Heart right ventricle (tissue), 16 donors: ENCODE data around the gene SPRY1. TPM values are rescaled to one million over a fixed set of nuclear protein-coding genes. Genes with fewer than 3 reads are reported as not detected.
A peak's percentile ranks its signal among the peaks of the same experiment; 100 is the strongest.

Experiments used
- ATAC-seq, 8 donors: fragments of 200-7000 bp; cut with Tn5 transposase; one replicate each; pipeline ENCODE4 v1.9.1; 2020; ENCODE audit warnings: mild to moderate bottlenecking in 8 of 8, moderate library complexity in 8 of 8, moderate number of reproducible peaks in 1 of 8
- DNase-seq, 2 donors: peaks; one replicate each; pipeline ENCODE4 v3.0.0-alpha.2; 2020
- H3K27ac ChIP-seq, 10 donors: fragments of 200-600 bp; sonication (generic) in 2 of 10; one replicate each; pipeline versions ENCODE4 v1.5.0 to v1.8.0; 2020 to 2022; ENCODE audit warnings: mild to moderate bottlenecking in 3 of 10
- H3K27me3 ChIP-seq, 7 donors: fragments of 200-600 bp; one replicate each; pipeline ENCODE4 v1.8.0; 2021 to 2022; ENCODE audit warnings: mild to moderate bottlenecking in 2 of 7
- H3K36me3 ChIP-seq, 9 donors: fragments of 200-600 bp; sonication (generic) in 1 of 9; one replicate each; pipeline versions ENCODE4 v1.5.0 to v1.8.0; 2020 to 2022; ENCODE audit warnings: mild to moderate bottlenecking in 2 of 9
- H3K4me1 ChIP-seq, 9 donors: fragments of 200-600 bp; sonication (generic) in 1 of 9; one replicate each; pipeline versions ENCODE4 v1.5.0 to v1.8.0; 2020 to 2022; ENCODE audit warnings: mild to moderate bottlenecking in 4 of 9
- H3K4me3 ChIP-seq, 10 donors: fragments of 200-600 bp; sonication (generic) in 2 of 10; one replicate each; pipeline versions ENCODE4 v1.5.0 to v1.8.0; 2020 to 2022; ENCODE audit warnings: mild to moderate bottlenecking in 7 of 10, moderate library complexity in 2 of 10
- H3K9me3 ChIP-seq, 11 donors: fragments of 200-600 bp in 10 of 11; sonication (generic) in 2 of 11; one replicate each; pipeline versions ENCODE4 v1.5.0 to v1.8.0; 2013 to 2022; ENCODE audit warnings: mild to moderate bottlenecking in 2 of 11, control low read depth in 1 of 11, moderate library complexity in 1 of 11
- WGBS, 2 donors: extraction: QIAGEN DNeasy Blood & Tissue Kit; methylation state at CpG; one replicate each; pipeline ENCODE4 v1.1.7; 2013; ENCODE audit warnings: inconsistent platforms in 1 of 2; 5-methylcytosine and 5-hydroxymethylcytosine counted together
- intact Hi-C, 10 donors: fragments of 100-400 bp; cut with DNase I; formaldehyde crosslinking; loops; one replicate each; pipeline versions ENCODE4 v1.11.1 to v1.14.2; 2022
- polyA plus RNA-seq, 2 donors: library from polyadenylated mRNA; stranded (reverse); fragments of 200-250 nt; gene quantifications; one replicate each; pipeline ENCODE4 v1.2.3, GENCODE V29; 2013
- total RNA-seq, 10 donors: library from RNA; stranded (reverse); fragmentation: NEBNext Ultra II Directional in 3 of 10; extraction: Animal tissue kit (Norgen Biotek cat#: 25700) in 3 of 10; gene quantifications; one replicate each; pipeline versions ENCODE4 v1.2.1 to v1.2.4, GENCODE V29; 2021 to 2023
- TF ChIP-seq, protein P1 (sequence below), 9 donors: fragments of 200-600 bp; sonication (generic) in 2 of 9; IDR thresholded peaks; one replicate each; pipeline versions ENCODE4 v1.5.0 to v1.8.0; 2021 to 2022; ENCODE audit warnings: antibody characterized with exemption in 9 of 9, mild to moderate bottlenecking in 5 of 9, moderate library complexity in 1 of 9
- donor health status: Arrhythmogenic right ventricular cardiomyopathy.
- donor health status: ischemic (EF 13 %, LVEDD 7.1; RV severe dilation, severe dysfunction).
- donor health status: healthy with polysubstance abuse.
- donor health status: DM: no; HTN: yes; CAD: no.
- donor health status: DM: no; HTN: no; CAD: no.
- donor health status: ischemic (EF 25% LVEDD 6.9; RV normal size, moderate dysfunction).
- donor health status: ischemic (EF 25% LVEDD 5.7; RV mildly dilated, moderate dysfunction).
- donor health status: healthy.
- donor health status: DM: yes; HTN: yes; CAD: no.
- donor health status: Ischemic cardiomyopathy.
- donor health status: ischemic (EF 35%, LVEDD 5.7; RV mildly dilated, moderate dysfunction).
- donor health status: nonischemic (EF 11% LVEDD 7.7; RV severe dilation, severe dysfunction).
- donor health status: DM: yes; HTN: yes; CAD: no.
- donor health status: PGD.
- donor health status: ischemic (EF 29% LVEDD 5.4; RV normal size, mild dysfunction).
- donor health status: nonischemic (EF 23%, LVEDD 6.1; RV moderate dilation, normal function).

SPRY1 gene
- total and polyA plus RNA-seq, 12 donors = 21.6 to 61.7 (median 37.4) TPM

- peaks cover 0 to 8% (median 0%) of the 10 kb centered on the region in 11 donors for H3K9me3 ChIP-seq
- no peaks in the 10 kb centered on the region for H3K36me3 ChIP-seq
- H3K27ac ChIP-seq = peak overlapping the region in 8 of 10 donors; percentile 17 to 77 (median 50)
- DNase-seq (no peak), ATAC-seq (no peak)
- peaks cover 3 to 26% (median 15%) of the 10 kb centered on the region in 9 donors for H3K4me1 ChIP-seq
- H3K4me3 ChIP-seq = peak overlapping the region in 8 of 10 donors; percentile 5 to 43 (median 28)
- WGBS, 2 donors = 61 to 62% methylated on average over 9 of the region's 9 CpGs
- intact Hi-C loops = no loop called here
- TF ChIP-seq, protein P1, sequence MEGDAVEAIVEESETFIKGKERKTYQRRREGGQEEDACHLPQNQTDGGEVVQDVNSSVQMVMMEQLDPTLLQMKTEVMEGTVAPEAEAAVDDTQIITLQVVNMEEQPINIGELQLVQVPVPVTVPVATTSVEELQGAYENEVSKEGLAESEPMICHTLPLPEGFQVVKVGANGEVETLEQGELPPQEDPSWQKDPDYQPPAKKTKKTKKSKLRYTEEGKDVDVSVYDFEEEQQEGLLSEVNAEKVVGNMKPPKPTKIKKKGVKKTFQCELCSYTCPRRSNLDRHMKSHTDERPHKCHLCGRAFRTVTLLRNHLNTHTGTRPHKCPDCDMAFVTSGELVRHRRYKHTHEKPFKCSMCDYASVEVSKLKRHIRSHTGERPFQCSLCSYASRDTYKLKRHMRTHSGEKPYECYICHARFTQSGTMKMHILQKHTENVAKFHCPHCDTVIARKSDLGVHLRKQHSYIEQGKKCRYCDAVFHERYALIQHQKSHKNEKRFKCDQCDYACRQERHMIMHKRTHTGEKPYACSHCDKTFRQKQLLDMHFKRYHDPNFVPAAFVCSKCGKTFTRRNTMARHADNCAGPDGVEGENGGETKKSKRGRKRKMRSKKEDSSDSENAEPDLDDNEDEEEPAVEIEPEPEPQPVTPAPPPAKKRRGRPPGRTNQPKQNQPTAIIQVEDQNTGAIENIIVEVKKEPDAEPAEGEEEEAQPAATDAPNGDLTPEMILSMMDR (IDR thresholded peaks at IDR 0.05) = no peak
- no peaks in the 10 kb centered on the region for H3K27me3 ChIP-seq
These were observed 25.6 kb downstream of the SPRY1 start for GRCh38 chr4:123421937-123422781.

- intact Hi-C loops = no loop called here
- TF ChIP-seq, protein P1 (IDR thresholded peaks at IDR 0.05) = no peak
- Histone ChIP-seq H3K9me3 (peaks cover 0 to 17% (median 0%) of the 10 kb centered on the region in 11 donors), H3K27ac (no peak overlapping the region), H3K4me3 (no peak overlapping the region), H3K36me3 (no peaks in the 10 kb centered on the region), H3K27me3 (no peaks in the 10 kb centered on the region), H3K4me1 (peaks cover 0 to 9% (median under 1%) of the 10 kb centered on the region in 9 donors)
- ATAC-seq (no peak), DNase-seq (no peak)
- 90 to 91% methylated on average over 5 of the region's 5 CpGs for WGBS, 2 donors
These were observed 27.2 kb downstream of the SPRY1 start for GRCh38 chr4:123423819-123424218.

GRCh38 chr4:123427951-123428350, 31.4 kb downstream of the SPRY1 start:
- no peak overlapping the region for H3K27ac ChIP-seq
- peaks cover 0 to 17% (median 0%) of the 10 kb centered on the region in 11 donors for H3K9me3 ChIP-seq
- ATAC-seq = no peak
- H3K36me3 ChIP-seq = no peaks in the 10 kb centered on the region
- H3K4me1 ChIP-seq = no peaks in the 10 kb centered on the region
- 96 to 97% methylated on average over 3 of the region's 3 CpGs for WGBS, 2 donors
- TF ChIP-seq, protein P1 (IDR thresholded peaks at IDR 0.05) = no peak
- H3K27me3 ChIP-seq = no peaks in the 10 kb centered on the region
- DNase-seq = no peak
- H3K4me3 ChIP-seq = no peak overlapping the region
- intact Hi-C loops = no loop called here

DNA sequence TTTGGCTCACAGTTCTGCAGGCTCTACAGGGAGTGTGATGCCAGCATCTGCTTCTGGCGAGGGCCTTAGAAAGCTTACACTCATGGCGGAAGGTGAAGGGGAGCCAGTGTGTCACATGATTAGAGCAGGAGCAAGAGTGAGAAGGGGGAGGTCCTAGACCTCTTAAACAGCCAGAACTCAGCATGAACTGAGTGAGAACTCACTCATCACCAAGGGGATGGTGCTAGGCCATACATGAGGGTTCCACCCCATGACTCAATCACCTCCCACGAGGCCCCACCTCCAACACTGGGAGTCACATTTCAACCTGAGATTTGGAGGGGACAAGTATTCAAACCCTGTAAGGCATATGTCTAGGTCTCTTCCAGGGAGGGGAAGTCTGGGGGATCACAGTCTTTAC, 33.4 kb downstream of the SPRY1 start:
- Histone ChIP-seq H3K4me1 (no peaks in the 10 kb centered on the region), H3K9me3 (peaks cover 0 to 17% (median 0%) of the 10 kb centered on the region in 11 donors), H3K4me3 (no peak overlapping the region), H3K27me3 (no peaks in the 10 kb centered on the region), H3K27ac (no peak overlapping the region), H3K36me3 (no peaks in the 10 kb centered on the region)
- intact Hi-C loops = loop anchor here in 1 of 10 donors (10.0 kb wide), 1 partner anchor 125 kb away; no protein-coding TSS in a partner anchor
- 95 to 96% methylated on average over 3 of the region's 3 CpGs for WGBS, 2 donors
- DNase-seq (no peak), ATAC-seq (no peak)
- TF ChIP-seq, protein P1 (IDR thresholded peaks at IDR 0.05) = no peak
